ENCODE measurements around the gene ETS1.

GRCh38 chr11:128412847-128413791 lies 174.2 kb downstream of the ETS1 start:
- no peak for TF ChIP-seq CTCF (IDR thresholded peaks at IDR 0.05)
- TF ChIP-seq POLR2A (IDR thresholded peaks at IDR 0.05) = no peak

Measured in Peyer's patch (tissue), 4 donors.